WTC11 (cell line): ENCODE data around the gene TNXB.

Source experiments
- ESRRA ChIP-seq: sonication (generic); formaldehyde crosslinking; IDR thresholded peaks from 2 replicates; pipeline ENCODE4 v1.8.1; 2022; ENCODE audit warnings: mild to moderate bottlenecking, missing genetic modification reagents, borderline replicate concordance
- ETV6 ChIP-seq: sonication (generic); formaldehyde crosslinking; IDR thresholded peaks from 2 replicates; pipeline ENCODE4 v1.8.1; 2022; ENCODE audit warnings: mild to moderate bottlenecking, missing genetic modification reagents
- TCF7 ChIP-seq: sonication (generic); formaldehyde crosslinking; IDR thresholded peaks from 2 replicates; pipeline ENCODE4 v1.8.0; 2022; ENCODE audit warnings: mild to moderate bottlenecking, low read depth, missing genetic modification reagents, moderate library complexity
- ZBTB21 ChIP-seq: sonication (generic); formaldehyde crosslinking; IDR thresholded peaks from 2 replicates; pipeline ENCODE4 v1.8.1; 2023; ENCODE audit warnings: mild to moderate bottlenecking, missing genetic modification reagents, borderline replicate concordance
- ZNF121 ChIP-seq: sonication (generic); formaldehyde crosslinking; IDR thresholded peaks from 2 replicates; pipeline ENCODE4 v1.8.0; 2023; ENCODE audit warnings: missing genetic modification reagents
- TF ChIP-seq, protein P1 (sequence below): fragments of 200-600 bp; IDR thresholded peaks from 2 replicates; pipeline ENCODE4 v1.8.0; 2022; ENCODE audit warnings: antibody characterized with exemption
- TF ChIP-seq, protein P2 (sequence below): sonication (generic); formaldehyde crosslinking; IDR thresholded peaks from 2 replicates; pipeline ENCODE4 v1.8.1; 2022; ENCODE audit warnings: missing genetic modification reagents, borderline replicate concordance
- TF ChIP-seq, protein P3 (sequence below): fragments of 250-450 bp; sonication (Bioruptor Pico); IDR thresholded peaks from 2 replicates; pipeline ENCODE4 v1.9.0; 2021; ENCODE audit warnings: moderate library complexity, mild to moderate bottlenecking, inconsistent platforms, borderline replicate concordance

DNA sequence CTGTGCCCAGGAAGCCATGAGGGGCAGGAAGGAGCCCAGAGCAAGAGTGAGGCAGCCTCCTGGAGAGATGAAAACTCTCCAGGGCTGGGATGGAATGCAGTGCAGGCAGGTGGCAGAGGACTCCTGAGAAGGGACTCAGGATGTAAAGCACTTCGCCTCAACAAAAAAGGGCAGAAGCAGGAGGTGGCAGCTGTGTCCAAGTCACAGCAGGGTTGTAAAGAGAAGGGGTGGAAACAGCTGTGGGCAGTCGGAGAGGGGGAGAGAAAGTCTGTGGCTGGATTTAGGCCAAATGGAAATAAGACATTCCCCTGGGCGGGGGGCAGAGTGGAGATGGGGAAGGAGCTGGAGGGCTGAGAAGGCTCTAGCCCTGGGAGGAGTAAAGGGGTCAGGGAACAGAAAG, 36.0 kb downstream of the TNXB start:
- TF ChIP-seq, protein P1, sequence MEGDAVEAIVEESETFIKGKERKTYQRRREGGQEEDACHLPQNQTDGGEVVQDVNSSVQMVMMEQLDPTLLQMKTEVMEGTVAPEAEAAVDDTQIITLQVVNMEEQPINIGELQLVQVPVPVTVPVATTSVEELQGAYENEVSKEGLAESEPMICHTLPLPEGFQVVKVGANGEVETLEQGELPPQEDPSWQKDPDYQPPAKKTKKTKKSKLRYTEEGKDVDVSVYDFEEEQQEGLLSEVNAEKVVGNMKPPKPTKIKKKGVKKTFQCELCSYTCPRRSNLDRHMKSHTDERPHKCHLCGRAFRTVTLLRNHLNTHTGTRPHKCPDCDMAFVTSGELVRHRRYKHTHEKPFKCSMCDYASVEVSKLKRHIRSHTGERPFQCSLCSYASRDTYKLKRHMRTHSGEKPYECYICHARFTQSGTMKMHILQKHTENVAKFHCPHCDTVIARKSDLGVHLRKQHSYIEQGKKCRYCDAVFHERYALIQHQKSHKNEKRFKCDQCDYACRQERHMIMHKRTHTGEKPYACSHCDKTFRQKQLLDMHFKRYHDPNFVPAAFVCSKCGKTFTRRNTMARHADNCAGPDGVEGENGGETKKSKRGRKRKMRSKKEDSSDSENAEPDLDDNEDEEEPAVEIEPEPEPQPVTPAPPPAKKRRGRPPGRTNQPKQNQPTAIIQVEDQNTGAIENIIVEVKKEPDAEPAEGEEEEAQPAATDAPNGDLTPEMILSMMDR: no peak
- TF ChIP-seq ETV6 (CRISPR knock-in tag): no peak
- TF ChIP-seq ZNF121 (CRISPR knock-in tag): no peak
- TF ChIP-seq, protein P2, sequence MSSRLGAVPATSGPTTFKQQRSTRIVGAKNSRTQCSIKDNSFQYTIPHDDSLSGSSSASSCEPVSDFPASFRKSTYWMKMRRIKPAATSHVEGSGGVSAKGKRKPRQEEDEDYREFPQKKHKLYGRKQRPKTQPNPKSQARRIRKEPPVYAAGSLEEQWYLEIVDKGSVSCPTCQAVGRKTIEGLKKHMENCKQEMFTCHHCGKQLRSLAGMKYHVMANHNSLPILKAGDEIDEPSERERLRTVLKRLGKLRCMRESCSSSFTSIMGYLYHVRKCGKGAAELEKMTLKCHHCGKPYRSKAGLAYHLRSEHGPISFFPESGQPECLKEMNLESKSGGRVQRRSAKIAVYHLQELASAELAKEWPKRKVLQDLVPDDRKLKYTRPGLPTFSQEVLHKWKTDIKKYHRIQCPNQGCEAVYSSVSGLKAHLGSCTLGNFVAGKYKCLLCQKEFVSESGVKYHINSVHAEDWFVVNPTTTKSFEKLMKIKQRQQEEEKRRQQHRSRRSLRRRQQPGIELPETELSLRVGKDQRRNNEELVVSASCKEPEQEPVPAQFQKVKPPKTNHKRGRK (CRISPR knock-in tag): no peak
- TF ChIP-seq TCF7 (CRISPR knock-in tag): no peak
- TF ChIP-seq ESRRA (CRISPR knock-in tag): no peak
- no peak for TF ChIP-seq ZBTB21 (CRISPR knock-in tag)
- TF ChIP-seq, protein P3, sequence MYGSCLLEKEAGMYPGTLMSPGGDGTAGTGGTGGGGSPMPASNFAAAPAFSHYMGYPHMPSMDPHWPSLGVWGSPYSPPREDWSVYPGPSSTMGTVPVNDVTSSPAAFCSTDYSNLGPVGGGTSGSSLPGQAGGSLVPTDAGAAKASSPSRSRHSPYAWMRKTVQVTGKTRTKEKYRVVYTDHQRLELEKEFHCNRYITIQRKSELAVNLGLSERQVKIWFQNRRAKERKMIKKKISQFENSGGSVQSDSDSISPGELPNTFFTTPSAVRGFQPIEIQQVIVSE (CRISPR knock-in tag): no peak
